Measurements from ENCODE around the gene GADD45A. TPM values are rescaled to one million over a fixed set of nuclear protein-coding genes. Genes with fewer than 3 reads are reported as not detected.

Gene GADD45A
- total and polyA plus RNA-seq, 2 donors (not counting 1 experiment from before 2014, with no cell fraction given), result 41.7 to 133 TPM

DNA sequence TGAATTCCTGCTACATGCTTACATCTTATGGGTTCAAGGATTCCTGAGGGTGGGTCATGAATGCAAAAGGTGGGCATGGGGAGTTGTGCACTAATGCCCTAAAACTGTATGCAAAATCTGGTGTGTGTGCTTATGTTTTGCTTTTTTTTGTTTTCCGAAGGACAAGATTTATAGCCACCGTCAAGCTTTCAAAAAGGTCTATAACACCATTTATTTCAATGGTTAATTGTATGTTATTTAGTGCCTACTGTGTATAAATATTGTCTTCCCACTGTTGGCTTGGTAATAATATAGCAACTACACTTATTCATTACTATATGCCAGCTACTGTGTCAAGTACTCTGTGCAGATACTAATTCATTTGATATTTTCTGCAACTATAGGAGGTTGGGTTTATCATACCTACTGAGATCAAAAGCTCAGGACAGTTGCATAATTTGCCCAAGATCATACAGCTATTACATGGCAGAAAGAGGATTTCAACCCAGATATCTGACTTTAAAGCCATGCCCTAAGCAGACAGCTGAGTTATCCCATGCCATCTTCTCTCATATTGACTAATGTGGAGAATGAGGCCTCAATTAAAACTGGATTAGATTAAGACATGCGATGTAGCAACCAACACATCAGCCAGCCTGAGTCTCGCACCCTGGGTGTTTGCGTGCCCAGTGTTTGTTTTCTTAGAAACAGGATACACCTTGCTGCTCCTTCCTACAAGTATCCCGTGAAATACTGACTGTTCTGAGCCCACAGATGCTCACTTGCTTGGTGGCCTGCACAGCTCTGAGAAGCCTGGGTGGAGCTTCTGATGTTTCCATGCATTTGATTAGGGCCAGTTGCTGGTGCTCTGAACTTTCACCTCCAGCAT is 34.6 kb downstream of the GADD45A start:
- Histone ChIP-seq H4K20me1 (ENCODE audit: control insufficient read depth, extremely low read depth, insufficient read depth, low read length) (no peaks in the 10 kb centered on the region), H3K4me2 (ENCODE audit: extremely low read depth, insufficient read depth, low read length) (no peak overlapping the region), H3K79me2 (ENCODE audit: control insufficient read depth, insufficient read depth, low read length) (peaks cover 13% of the 10 kb centered on the region), H3K9me3 (ENCODE audit: control insufficient read depth, insufficient read depth, low read depth, low read length) (no peaks in the 10 kb centered on the region), H3K4me3 (replicated peaks in 1 of 4; ENCODE audit: control extremely low read depth in 1 of 4, insufficient read depth in 1 of 4, low read depth in 3 of 4, low read length in 4 of 4) (no peak overlapping the region), H3K9ac (ENCODE audit: insufficient read depth, low read length) (no peak overlapping the region), H3K27me3 (ENCODE audit: control insufficient read depth, insufficient read depth, low read length) (no peaks in the 10 kb centered on the region), H3K4me1 (ENCODE audit: control insufficient read depth, extremely low read depth, insufficient read depth, low read length) (peaks cover 19% of the 10 kb centered on the region), H3K27ac (ENCODE audit: insufficient read depth, low read length) (no peak overlapping the region), H3K36me3 (ENCODE audit: control insufficient read depth, insufficient read depth, low read length) (no peaks in the 10 kb centered on the region), H2AFZ (ENCODE audit: low read length) (no peak overlapping the region)
- no peak for TF ChIP-seq EZH2 (IDR thresholded peaks at IDR 0.05; ENCODE audit: low read length, missing control alignments)
- no peak for TF ChIP-seq CTCF (conservative IDR thresholded peaks at IDR 0.05 in 1 of 2, IDR thresholded peaks at IDR 0.05 in 1 of 2; ENCODE audit: low read depth in 1 of 2, low read length in 2 of 2)
- DNase-seq (ENCODE audit: low read depth in 2 of 2), result no peak

- no peak for DNase-seq (ENCODE audit: low read depth in 2 of 2)
- Histone ChIP-seq H3K4me1 (ENCODE audit: control insufficient read depth, extremely low read depth, insufficient read depth, low read length) (peaks cover 30% of the 10 kb centered on the region), H3K79me2 (ENCODE audit: control insufficient read depth, insufficient read depth, low read length) (peaks cover 11% of the 10 kb centered on the region)
These were observed 36.1 kb downstream of the GADD45A start for GRCh38 chr1:67721112-67721511.

More at GRCh38 chr1:67721112-67721511, 36.1 kb downstream of the GADD45A start:
- Histone ChIP-seq H3K9ac (ENCODE audit: insufficient read depth, low read length) (no peak overlapping the region), H3K4me3 (replicated peaks in 1 of 4; ENCODE audit: control extremely low read depth in 1 of 4, insufficient read depth in 1 of 4, low read depth in 3 of 4, low read length in 4 of 4) (no peak overlapping the region), H3K36me3 (ENCODE audit: control insufficient read depth, insufficient read depth, low read length) (no peaks in the 10 kb centered on the region), H3K27ac (ENCODE audit: insufficient read depth, low read length) (no peak overlapping the region), H3K9me3 (ENCODE audit: control insufficient read depth, insufficient read depth, low read depth, low read length) (no peaks in the 10 kb centered on the region), H3K4me2 (ENCODE audit: extremely low read depth, insufficient read depth, low read length) (no peak overlapping the region), H3K27me3 (ENCODE audit: control insufficient read depth, insufficient read depth, low read length) (no peaks in the 10 kb centered on the region), H4K20me1 (ENCODE audit: control insufficient read depth, extremely low read depth, insufficient read depth, low read length) (no peaks in the 10 kb centered on the region), H2AFZ (ENCODE audit: low read length) (no peak overlapping the region)
- TF ChIP-seq EZH2 (IDR thresholded peaks at IDR 0.05; ENCODE audit: low read length, missing control alignments) (no peak), CTCF (conservative IDR thresholded peaks at IDR 0.05 in 1 of 2, IDR thresholded peaks at IDR 0.05 in 1 of 2; ENCODE audit: low read depth in 1 of 2, low read length in 2 of 2) (no peak)

Measured in fibroblast of lung (primary cell).